Mucosa of descending colon (tissue), 3 donors: ENCODE results near the gene UBE2G1. TPM values are rescaled to one million over a fixed set of nuclear protein-coding genes. Genes with fewer than 3 reads are reported as not detected.

Experiments
- ATAC-seq: fragments of 200-7000 bp; cut with Tn5 transposase; one replicate; pipeline ENCODE4 v1.9.1; 2020; ENCODE audit warnings: mild to moderate bottlenecking, moderate library complexity
- DNase-seq, 3 donors: peaks; one replicate each; pipeline ENCODE4 v3.0.0-alpha.2; 2020
- H3K36me3 ChIP-seq: fragments of 200-600 bp; one replicate; pipeline ENCODE4 v1.8.0; 2021; ENCODE audit warnings: low read depth, mild to moderate bottlenecking
- H3K4me1 ChIP-seq: fragments of 200-600 bp; one replicate; pipeline ENCODE4 v1.8.0; 2021; ENCODE audit warnings: low read depth, mild to moderate bottlenecking
- H3K4me3 ChIP-seq: fragments of 200-600 bp; one replicate; pipeline ENCODE4 v1.8.0; 2021; ENCODE audit warnings: mild to moderate bottlenecking
- H3K9me3 ChIP-seq: fragments of 200-600 bp; one replicate; pipeline ENCODE4 v1.8.0; 2021; ENCODE audit warnings: mild to moderate bottlenecking
- intact Hi-C, 2 donors: fragments of 100-400 bp; cut with DNase I in 1 of 2; cut with micrococcal nuclease in 1 of 2; formaldehyde crosslinking; loops; one replicate each; pipeline versions ENCODE4 v1.11.0 to v1.11.1; 2022; cut with DNase I, micrococcal nuclease
- total RNA-seq, 3 donors: library from RNA; stranded (reverse); fragmentation: NEBNext Ultra II Directional in 2 of 3; extraction: Animal tissue kit (Norgen Biotek cat#: 25700) in 2 of 3; gene quantifications; one replicate each; pipeline versions ENCODE4 v1.2.1 to v1.2.4, GENCODE V29; 2021 to 2023
- TF ChIP-seq, protein P1 (sequence below): fragments of 200-600 bp; IDR thresholded peaks from one replicate; pipeline ENCODE4 v1.8.0; 2022; ENCODE audit warnings: antibody characterized with exemption, mild to moderate bottlenecking
- donor health status: DM: no; HTN: no; CAD: no; lungs with moderate emphysema.
- donor health status: DM: no; HTN: no; CAD: no.
- donor health status: DM: no; HTN: yes; CAD: no.

Gene UBE2G1
- total RNA-seq, 3 donors from 2014 or later, result 51.9 to 103 (median 56.7) TPM

DNA sequence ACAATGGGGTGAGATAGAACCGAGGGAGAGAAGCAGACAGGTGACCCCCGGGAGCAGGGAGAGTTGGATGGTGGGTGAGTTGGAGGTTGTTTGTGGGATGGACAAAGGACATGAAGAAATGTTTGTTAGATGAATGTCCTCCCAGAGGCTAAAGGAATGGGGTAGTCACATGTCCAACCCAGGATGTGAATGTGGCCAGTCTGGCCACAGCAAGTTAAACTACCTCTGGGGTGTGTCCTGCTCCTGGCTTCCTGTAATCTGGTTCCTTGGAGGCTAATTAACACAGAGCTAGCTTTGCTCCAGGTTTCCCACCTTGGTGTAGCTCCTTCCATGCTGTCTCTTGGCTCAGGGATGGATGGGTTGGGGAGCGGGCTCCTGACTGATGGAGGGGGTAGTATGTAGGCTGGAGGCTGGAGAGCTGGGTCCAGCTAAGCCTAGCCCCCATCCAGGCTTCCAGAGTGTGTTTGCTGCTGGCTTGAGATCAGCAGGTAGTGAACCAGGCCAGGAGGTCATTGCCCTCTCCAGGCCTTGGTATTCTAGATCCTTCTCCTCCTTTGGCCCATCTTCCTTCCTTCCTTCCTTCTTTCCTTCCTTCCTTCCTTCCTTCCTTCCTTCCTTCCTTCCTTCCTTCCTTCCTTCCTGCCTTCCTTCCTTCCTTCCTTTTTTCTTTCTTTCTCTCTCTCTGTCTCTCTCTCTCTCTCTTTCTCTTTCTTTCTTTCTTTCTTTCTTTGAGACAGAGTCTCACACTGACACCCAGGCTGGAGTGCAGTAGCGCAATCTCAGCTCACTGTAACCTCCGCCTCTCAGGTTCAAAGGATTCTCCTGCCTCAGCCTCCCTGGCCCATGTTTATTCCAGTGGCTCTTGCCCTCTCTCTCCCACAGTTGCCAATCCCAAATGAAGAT, 28.0 kb upstream of the UBE2G1 start:
- ATAC-seq (peak; percentile 80), DNase-seq (peak in 1 of 3 donors; percentile 33)
- H3K36me3 ChIP-seq, result no peaks in the 10 kb centered on the region
- TF ChIP-seq, protein P1, sequence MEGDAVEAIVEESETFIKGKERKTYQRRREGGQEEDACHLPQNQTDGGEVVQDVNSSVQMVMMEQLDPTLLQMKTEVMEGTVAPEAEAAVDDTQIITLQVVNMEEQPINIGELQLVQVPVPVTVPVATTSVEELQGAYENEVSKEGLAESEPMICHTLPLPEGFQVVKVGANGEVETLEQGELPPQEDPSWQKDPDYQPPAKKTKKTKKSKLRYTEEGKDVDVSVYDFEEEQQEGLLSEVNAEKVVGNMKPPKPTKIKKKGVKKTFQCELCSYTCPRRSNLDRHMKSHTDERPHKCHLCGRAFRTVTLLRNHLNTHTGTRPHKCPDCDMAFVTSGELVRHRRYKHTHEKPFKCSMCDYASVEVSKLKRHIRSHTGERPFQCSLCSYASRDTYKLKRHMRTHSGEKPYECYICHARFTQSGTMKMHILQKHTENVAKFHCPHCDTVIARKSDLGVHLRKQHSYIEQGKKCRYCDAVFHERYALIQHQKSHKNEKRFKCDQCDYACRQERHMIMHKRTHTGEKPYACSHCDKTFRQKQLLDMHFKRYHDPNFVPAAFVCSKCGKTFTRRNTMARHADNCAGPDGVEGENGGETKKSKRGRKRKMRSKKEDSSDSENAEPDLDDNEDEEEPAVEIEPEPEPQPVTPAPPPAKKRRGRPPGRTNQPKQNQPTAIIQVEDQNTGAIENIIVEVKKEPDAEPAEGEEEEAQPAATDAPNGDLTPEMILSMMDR, result no peak
- no peaks in the 10 kb centered on the region for H3K9me3 ChIP-seq
- no peak overlapping the region for H3K4me3 ChIP-seq
- intact Hi-C loops, result no loop called here
- peaks cover 4% of the 10 kb centered on the region for H3K4me1 ChIP-seq

DNA sequence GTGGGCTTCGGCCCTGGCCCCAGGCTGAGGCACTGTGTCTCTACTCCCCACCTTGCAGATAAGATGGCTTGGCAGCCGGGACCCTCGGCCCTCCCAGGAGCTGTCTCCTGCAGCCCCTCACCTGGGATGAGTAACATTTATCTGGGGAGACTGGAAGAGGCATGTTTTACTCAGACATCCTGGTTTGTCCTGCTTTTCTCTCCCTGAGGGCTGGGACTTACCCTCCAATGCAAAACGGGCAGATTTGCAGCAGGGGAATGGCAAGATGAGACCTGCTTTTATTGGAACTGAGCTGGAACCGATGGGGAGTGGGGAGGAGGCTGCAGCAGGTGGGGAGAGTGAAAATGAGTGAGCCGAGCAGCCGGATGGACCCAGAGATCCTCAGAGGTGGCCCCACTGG, 27.3 kb upstream of the UBE2G1 start:
- no peak overlapping the region for H3K4me3 ChIP-seq
- DNase-seq (no peak), ATAC-seq (no peak)
- no peaks in the 10 kb centered on the region for H3K9me3 ChIP-seq
- H3K4me1 ChIP-seq, result peaks cover 4% of the 10 kb centered on the region
- no peaks in the 10 kb centered on the region for H3K36me3 ChIP-seq
- intact Hi-C loops, result no loop called here
- TF ChIP-seq, protein P1, result no peak

GRCh38 chr17:4389079-4389478, 22.6 kb upstream of the UBE2G1 start:
- ATAC-seq (peak; percentile 69), DNase-seq (no peak)
- intact Hi-C loops, result no loop called here

DNA sequence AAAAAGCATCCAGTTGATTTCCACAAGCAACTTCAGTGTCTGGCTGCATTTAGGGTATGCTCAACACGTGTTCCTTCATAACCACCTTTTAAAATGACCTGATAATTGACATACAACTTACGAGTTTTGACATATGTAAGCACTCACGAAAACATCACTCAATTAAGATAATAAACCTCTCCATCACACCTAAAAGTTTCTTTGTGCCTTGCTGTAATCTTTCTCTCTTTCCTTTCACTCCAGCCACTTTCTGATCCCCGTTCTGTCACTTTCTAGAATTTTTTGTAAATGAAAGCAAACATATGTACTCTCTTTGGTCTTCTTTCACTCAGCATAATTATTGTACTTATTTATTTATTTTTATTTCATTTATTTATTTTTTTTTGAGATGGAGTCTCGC, 20.7 kb upstream of the UBE2G1 start:
- Histone ChIP-seq H3K9me3 (no peaks in the 10 kb centered on the region), H3K4me3 (no peak overlapping the region), H3K4me1 (no peaks in the 10 kb centered on the region), H3K36me3 (no peaks in the 10 kb centered on the region)
- ATAC-seq, result no peak
- no peak for DNase-seq
- intact Hi-C loops, result no loop called here
- TF ChIP-seq, protein P1, result no peak

More at GRCh38 chr17:4389079-4389478, 22.6 kb upstream of the UBE2G1 start:
- Histone ChIP-seq H3K4me3 (no peak overlapping the region), H3K36me3 (no peaks in the 10 kb centered on the region), H3K9me3 (no peaks in the 10 kb centered on the region), H3K4me1 (no peaks in the 10 kb centered on the region)
- TF ChIP-seq, protein P1, result no peak

- H3K36me3 ChIP-seq, result no peaks in the 10 kb centered on the region
- intact Hi-C loops, result no loop called here
- no peaks in the 10 kb centered on the region for H3K4me1 ChIP-seq
- TF ChIP-seq, protein P1, result no peak
- H3K4me3 ChIP-seq, result no peak overlapping the region
- DNase-seq (no peak), ATAC-seq (no peak)
- H3K9me3 ChIP-seq, result no peaks in the 10 kb centered on the region
Measured at GRCh38 chr17:4386406-4386805, 19.9 kb upstream of the UBE2G1 start.
